DMS53 treated with DMSO at 0.1 percent for 48 hours (cell line): ENCODE data around the gene N4BP2L2.

Source experiments
- DNase-seq: peaks from one replicate; lab custom pipeline; 2025; ENCODE audit not compliant: unreplicated experiment; lab: John Stamatoyannopoulos, UW

Gene N4BP2L2

DNA sequence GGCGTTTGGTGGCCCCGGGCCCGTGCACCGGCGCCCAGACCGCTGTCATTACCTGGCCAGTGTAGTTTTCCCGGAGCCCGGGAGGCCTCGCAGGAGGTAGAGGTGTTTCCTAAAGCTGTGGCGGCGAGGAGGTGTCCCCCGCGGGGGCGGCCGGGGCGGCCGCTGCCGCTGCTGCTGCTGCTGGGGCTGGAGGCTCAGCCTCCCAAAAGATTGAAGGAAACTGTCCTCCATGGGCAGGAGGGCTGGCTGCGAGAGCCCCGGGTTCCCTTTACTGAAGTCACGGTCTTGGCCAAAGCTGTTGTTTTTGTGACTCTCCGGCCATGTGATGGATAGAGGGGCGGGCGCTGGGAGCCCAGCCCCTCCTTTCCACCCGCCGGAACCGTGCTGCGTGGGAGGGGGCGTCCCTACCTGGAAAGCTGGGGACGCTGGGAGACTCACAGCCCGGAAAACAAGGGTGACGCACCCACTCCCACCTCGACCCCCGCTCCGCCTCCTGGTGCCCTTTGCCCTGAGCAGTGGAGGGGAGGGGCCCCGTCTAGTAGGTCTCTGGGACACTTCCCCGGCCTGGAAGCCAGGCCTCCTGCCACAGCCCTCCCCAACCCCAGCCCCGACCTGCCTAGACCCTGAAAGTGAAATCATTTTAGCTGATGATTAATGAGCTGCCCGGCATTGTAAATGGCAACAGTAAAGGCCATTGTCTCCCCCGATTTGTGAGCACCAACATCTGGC lies 110.6 kb downstream of the N4BP2L2 start, which contains the start of gene N4BP2L1:
TSS of gene N4BP2L1 (minus strand) at position 279 of the 729 bp plus-strand sequence. CDS start at position 231, 48 bp downstream.
- peak; percentile 24 for DNase-seq

DNA sequence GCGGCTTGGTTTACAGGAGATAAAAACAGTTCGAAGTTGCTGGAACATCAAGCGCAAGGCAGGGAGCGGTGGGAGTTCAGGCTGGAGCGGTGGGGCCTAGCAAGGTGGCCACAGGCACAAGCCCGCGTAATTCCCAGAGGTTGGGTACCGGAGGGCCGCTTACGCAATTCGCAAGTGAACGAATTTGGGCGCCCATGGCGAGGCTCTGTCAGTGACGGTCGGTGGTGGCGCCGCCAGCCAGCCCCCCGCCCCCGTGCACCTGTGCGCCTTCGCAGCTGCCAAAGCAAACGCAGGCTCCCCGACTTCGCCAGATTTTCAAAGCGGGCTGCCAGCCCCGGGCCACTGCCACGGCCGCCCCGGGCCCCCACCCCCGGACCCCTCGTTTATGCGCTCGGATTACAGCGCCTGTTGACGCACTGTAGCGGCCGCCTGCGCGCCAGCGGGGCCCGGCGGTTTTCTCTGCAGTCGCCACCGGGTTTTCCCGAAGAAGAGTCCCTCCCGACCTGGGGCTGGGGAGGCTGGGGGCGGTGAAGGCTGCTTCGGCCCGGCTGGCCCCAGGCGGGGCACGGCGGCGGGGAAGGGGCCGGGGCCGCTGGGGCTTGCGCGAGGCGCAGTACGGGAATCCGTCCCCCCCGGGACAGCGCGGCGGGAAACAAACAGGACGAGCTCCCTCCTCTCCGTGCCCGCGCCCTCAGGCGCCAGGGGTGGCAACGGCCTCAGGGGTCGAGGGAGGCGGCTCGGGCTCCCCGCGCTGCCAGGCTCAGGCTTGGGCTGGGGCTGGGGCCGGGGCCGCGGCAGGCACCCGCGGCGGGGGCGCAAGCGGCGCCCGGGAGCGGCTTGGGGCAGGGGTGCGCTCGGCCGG lies 111.4 kb downstream of the N4BP2L2 start:
- DNase-seq, result peak; percentile 20

- peak; percentile 61 for DNase-seq
These were observed 112.2 kb downstream of the N4BP2L2 start for GRCh38 chr13:32426191-32426989.

DNA sequence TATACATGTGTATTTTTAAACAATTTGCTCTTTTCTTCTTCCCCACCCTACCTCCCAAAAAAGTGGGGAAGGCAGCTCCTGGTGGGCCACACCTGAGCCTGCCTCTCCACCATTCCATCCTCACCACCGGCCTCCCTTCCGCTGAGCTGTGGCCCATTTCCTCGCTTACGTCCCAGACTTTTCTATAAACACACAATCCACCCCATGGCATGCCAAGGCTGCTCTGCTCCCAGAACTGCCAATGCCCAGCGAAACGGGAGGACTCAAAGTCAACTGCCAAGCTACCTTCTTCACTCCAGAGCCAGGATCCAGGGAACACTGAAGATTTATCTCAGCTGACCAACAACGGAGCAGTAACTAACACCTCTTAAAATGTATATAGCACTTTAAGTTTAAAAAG lies 113.4 kb downstream of the N4BP2L2 start:
- no peak for DNase-seq

GRCh38 chr13:32423592-32423991 lies 115.0 kb downstream of the N4BP2L2 start:
- DNase-seq, result no peak

DNA sequence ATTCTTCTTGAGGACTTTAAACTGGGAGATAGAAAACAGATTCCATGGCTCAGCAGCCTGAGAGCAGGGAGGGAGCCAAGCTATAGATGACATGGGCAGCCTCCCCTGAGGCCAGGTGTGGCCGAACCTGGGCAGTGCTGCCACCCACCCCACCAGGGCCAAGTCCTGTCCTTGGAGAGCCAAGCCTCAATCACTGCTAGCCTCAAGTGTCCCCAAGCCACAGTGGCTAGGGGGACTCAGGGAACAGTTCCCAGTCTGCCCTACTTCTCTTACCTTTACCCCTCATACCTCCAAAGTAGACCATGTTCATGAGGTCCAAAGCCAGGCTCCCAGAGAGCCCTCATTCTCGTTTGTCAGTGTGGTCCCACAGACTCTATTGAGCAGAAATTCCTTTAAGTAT lies 118.7 kb downstream of the N4BP2L2 start:
- no peak for DNase-seq

DNA sequence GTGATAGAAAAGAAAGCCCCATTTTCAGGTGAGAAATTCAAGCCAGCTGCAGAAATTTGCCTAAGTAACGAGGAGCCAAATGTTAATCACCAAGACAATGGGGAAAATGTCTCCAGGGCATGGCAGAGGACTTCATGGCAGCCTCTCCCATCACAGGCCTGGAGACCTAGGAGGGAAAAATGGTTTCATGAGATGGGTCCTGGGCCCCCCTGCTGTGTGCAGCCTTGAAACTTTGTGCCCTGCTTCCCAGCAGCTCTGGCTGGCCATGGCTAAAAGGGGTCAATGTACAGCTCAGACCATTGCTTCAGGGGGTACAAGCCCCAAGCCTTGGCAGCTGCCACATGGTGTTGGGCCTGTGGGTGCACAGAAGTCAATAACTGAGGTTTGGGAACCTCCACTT lies 120.6 kb downstream of the N4BP2L2 start:
- no peak for DNase-seq

GRCh38 chr13:32415019-32415418 lies 123.6 kb downstream of the N4BP2L2 start:
- DNase-seq, result no peak

- no peak for DNase-seq
These were observed 124.0 kb downstream of the N4BP2L2 start for GRCh38 chr13:32414580-32414979.

DNA sequence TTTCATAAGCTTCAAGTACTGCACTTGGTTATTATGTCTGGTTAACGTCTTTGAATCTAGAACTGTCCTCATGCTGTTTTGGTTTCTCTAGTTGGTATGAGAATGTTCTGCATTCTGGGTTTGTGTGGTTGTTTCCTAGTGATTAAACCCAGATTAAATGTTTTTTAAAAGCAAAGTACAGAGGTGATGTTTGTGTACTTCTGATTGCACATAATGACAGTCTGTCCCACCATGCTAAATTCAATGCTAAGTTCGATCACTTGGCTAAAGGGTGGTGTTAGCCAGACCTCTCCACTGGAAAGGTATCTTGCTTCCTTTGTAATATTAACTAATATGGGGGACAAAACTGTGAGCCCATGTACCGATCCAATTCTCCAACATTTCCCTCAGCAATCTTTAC lies 125.3 kb downstream of the N4BP2L2 start:
- DNase-seq, result no peak

DNA sequence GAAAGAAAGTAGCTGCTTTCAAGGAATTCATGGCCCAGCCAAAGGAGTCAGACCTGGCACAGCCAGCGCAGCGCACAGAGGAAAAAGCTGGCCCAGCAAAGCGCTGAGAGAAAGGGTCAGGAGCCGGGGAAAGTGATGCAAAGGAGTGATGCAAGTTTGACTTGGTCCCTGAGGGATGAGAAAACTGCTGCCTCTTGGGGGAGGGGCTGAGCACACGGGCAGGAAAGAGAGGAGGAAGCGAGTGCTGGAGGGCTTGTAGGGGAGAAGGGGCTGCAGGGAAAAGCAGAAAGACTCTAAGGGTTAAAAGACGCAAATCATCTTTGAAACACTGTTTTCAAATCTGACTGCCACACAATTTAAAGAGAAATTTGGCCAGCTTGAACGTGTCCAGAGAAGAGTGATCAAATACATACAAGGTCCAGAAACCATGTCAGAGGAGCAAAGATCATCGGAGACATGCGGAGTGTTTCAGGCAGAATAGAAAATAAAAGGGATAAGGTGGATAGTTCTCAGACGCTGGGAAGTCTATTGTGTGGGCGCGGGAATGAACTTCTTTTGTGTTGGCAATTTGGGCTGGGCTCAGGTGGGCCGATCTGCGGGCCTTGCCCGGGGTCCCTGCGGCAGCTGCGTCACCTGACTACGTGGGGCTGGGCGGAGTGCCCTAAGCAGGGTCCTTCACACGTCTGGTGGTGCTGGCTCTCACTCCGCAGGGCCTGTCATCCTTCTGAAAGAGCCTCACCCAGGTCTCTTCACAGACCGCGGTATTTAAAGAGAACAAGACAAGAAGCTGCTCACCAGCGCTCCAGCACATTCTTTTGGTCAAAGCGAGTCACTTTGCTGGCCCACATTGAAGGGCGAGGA lies 128.8 kb downstream of the N4BP2L2 start:
- DNase-seq, result peak; percentile 30

DNA sequence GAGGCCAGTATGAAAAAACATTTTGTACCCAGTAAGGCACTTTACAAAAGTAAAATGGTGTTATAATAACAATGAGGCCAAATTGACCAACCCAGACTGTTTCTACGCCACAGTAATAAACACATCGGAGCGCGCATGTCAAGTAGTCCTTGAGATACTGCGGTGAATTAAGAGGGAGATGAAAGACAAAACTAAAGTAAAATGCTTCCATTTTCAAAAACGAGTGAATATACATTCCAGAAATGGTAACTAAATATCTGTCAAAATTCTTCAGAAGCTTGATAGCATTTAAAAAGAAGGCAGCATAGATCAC lies 129.6 kb downstream of the N4BP2L2 start:
- DNase-seq, result peak; percentile 85

- peak; percentile 85 for DNase-seq
These were observed 130.1 kb downstream of the N4BP2L2 start for GRCh38 chr13:32408296-32409000.

GRCh38 chr13:32407854-32408253 lies 130.7 kb downstream of the N4BP2L2 start:
- no peak for DNase-seq

DNA sequence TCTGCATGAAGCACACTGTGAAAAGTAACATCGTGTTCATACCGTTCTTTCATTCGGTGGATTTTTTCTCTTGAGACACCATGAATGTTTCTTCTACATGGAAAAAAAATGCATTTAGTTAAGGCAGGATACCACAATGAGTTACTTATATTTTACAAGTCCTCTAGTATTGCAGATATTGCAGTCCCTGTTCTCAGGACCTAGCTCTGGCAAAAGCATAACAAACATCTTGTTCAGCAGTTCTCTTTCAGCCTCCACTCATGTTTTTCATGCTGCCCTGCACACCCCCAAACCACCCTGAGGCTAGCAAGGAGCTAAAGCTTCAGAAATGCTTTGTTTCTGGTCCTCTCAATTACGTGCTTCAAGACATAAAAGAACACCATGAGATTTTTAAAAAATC lies 135.5 kb downstream of the N4BP2L2 start:
- DNase-seq, result no peak

GRCh38 chr13:32391101-32391619 lies 147.4 kb downstream of the N4BP2L2 start:
- DNase-seq, result no peak

DNA sequence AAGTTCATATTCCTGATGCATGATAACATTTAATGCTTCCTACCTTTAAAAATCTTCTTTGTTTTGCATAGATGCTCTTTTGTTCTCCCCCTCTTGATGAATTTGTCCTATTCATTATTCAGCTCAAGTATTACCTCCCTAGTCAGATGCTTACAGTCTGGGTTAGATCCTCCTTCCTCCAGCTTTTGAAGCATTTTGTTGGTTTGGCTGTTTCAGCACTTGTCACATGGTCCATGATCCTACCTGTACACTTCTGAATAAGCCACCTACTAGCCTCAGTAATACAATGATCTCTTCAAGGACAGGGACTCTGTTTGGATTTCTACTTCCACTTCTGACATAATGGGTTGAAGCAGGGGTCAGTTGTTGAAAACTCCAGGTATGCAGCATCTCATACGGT lies 148.1 kb downstream of the N4BP2L2 start:
- DNase-seq, result no peak

DNA sequence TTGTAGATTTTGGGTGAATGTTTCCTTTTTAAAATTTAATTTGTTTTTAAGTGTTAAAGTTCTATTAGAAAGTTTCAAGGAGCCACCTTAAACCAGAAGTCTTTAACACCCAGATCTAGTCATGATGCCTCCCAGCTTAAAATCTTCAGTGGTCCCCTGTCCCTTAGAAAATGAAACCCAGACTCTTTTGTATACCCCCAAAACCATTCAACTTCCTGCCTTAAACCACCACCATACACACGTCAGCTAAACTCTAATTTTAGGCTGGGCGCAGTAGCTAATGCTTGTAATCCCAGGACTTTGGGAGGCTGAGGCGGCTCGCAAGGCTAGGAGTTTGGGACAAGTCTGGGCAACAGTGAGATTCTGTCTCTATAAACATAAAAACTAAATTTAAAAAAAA lies 148.5 kb downstream of the N4BP2L2 start:
- no peak for DNase-seq

GRCh38 chr13:32385410-32385809 lies 153.2 kb downstream of the N4BP2L2 start:
- no peak for DNase-seq

DNA sequence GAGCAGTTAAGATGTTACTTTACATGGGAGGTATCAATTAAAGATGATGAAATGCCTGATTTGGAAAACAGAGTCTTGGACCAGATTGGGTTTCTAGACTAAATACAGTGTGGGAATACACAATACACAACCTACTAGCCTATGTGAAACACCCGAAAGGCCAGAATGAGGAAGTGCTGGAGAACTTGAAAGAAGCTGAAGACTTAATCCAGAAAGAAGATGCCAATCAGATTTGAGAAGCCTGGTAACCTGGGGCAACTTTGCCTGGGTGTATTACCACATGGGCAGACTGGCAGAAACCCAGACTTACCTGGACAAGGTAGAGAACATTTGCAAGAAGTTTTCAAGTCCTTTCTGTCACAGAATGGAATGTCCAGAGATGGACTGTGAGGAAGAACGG lies 153.9 kb downstream of the N4BP2L2 start:
- no peak for DNase-seq
